Measurements from ENCODE around the gene NFILZ.

NFILZ gene

DNA sequence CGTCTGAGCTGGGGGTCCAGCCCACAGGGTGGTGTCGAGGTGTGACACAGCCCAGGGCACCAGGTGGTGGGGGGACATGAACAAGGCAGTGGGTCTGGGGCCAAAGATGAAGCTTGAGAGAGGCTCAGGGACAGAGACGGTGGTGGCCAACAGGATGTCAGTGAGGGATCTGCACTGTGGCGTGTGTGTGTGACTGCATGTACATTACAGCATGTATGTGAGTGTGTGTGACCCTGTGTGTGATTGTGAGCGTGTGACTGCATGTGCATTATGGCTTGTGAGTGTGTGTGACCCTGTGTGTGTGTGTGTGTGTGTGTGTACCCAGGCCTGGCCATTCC is 21.5 kb upstream of the NFILZ start:
- H3K27ac ChIP-seq = no peak overlapping the region

DNA sequence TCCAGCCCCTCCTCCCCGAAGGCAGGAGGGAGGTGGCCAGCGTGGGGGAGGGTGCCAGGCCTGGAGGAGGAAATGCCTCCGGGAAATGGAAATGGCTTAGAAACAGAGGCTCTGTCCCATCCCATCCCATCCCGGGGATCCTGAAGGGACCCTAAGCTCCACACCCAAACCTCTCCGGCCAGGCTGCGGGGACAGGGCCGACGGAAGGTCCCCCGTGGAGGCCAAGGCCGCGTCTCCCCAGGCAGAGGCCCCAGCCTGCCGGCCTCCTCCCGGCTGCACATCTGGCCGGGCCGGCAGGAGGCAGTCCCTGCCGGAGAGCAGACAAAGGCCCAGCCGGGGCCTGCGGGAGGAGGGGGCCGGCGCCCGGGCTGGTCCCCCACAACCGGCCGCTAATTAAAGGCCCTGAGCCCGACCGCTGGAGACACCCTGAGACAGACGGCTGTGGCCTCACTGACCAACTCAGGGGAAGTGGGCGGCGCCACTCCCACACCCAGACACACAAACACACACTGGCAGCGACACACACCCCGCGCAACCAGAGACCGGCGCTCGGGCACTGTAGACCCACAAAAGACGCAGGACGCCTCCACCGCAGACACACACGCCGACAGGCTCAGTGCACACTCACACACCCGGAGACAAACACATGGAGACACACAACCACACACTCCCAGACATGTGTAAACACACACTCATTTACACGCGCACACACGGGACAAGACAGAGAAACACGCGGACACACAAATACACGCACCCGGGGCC is 21.0 kb upstream of the NFILZ start:
- no peak for TF ChIP-seq ZFX (IDR thresholded peaks at IDR 0.05)
- TF ChIP-seq, protein P1, sequence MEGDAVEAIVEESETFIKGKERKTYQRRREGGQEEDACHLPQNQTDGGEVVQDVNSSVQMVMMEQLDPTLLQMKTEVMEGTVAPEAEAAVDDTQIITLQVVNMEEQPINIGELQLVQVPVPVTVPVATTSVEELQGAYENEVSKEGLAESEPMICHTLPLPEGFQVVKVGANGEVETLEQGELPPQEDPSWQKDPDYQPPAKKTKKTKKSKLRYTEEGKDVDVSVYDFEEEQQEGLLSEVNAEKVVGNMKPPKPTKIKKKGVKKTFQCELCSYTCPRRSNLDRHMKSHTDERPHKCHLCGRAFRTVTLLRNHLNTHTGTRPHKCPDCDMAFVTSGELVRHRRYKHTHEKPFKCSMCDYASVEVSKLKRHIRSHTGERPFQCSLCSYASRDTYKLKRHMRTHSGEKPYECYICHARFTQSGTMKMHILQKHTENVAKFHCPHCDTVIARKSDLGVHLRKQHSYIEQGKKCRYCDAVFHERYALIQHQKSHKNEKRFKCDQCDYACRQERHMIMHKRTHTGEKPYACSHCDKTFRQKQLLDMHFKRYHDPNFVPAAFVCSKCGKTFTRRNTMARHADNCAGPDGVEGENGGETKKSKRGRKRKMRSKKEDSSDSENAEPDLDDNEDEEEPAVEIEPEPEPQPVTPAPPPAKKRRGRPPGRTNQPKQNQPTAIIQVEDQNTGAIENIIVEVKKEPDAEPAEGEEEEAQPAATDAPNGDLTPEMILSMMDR (conservative IDR thresholded peaks at IDR 0.05) = no peak
- no peak overlapping the region for H3K27ac ChIP-seq

More for the DNA sequence above, 21.5 kb upstream of the NFILZ start:
- no peak for TF ChIP-seq ZFX (IDR thresholded peaks at IDR 0.05)
- TF ChIP-seq, protein P1 (conservative IDR thresholded peaks at IDR 0.05) = no peak

DNA sequence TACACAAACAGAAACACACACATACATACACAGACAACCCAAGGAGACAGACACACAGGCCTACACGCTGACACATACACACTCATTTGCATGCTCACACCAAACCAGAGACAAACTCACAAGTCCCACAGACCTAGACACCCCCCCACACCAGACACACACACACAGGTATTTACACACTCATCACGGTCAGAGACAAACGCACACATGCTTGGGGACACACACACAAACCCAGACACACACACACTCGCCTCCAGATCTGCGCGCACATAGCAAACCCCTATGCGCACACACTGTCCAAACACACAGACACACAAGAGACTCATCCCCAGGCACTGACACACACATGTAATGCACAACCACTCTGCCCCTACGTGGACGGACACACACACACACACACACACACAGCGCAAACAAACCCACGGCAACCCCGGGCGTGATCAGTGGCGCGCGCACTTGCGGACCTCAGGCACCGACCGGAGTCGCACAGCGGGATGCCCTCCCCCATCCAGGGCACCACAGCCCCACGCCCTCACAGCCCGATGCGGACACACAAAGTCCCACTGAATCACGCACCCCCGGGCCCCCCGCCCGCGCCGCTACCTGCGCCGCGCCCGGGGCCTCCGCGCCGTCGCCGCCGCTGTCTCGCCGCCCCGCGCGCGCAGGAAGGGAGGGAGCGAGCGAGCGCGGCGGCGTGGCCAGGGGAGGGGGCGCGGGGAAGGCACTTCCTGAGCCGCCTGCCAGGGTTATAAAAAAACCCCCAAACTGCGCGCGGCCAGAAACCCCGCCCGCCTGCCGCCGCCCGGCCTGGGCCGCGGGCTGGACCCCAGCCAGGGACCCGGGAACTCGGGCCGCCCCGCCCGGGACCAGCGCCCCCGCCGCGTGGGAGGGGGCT is 20.1 kb upstream of the NFILZ start, which contains the start of gene ADAMTS10:
Gene ADAMTS10, minus strand, starts transcription at position 675 of the 895 bp plus-strand sequence. CDS start 5,005 bp downstream, outside the sequence.
- no peak within 1 kb of the TSS for H3K27ac ChIP-seq

DNA sequence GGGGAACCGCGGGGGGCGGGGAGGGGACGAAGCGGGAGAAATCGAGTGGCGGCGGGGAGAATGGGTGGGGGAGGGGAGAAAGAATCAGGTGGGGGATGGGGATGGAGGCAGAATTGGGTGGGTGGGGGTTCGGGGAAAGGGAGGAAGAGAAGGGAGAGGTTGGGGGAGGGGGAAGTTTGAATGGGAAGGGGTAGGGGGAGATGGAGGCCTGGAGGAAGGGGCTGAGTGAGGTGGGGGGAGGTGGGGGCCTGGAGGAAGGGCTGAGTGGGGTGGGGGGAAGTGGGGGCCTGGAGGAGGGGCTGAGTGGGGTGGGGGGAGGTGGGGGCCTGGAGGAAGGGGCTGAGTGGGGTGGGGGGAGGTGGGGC is 19.5 kb upstream of the NFILZ start:
- H3K27ac ChIP-seq = no peak overlapping the region

More for the DNA sequence above, 20.1 kb upstream of the NFILZ start, which contains the start of gene ADAMTS10:
- TF ChIP-seq, protein P1 (conservative IDR thresholded peaks at IDR 0.05) = no peak
- TF ChIP-seq ZFX (IDR thresholded peaks at IDR 0.05) = no peak

DNA sequence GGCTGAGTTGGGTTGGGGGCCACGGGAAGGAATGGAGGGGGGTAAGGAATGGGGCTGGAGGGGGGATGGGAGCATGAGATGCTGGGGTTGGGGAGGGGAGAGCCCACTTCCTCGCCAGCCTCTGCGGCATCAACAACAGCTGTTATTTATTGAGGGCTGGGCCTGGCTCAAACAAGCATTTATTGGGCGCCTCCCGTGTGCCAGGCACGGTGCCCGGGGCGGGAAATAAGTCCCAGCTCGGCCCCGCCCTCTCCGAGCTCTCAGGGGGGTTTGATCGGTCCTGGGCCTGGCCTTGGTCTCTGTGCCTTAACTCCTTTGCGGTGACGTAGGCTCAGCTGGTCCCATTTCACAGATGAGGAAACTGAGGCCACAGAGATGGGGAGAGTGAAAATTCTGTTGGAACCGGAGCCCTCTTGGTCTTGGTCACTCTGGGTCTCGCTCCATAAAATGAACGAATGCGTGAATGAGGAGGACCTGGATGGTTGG is 19.0 kb upstream of the NFILZ start:
- TF ChIP-seq, protein P1 (conservative IDR thresholded peaks at IDR 0.05) = no peak
- H3K27ac ChIP-seq = no peak overlapping the region

More for the DNA sequence above, 19.5 kb upstream of the NFILZ start:
- TF ChIP-seq, protein P1 (conservative IDR thresholded peaks at IDR 0.05) = no peak
- no peak for TF ChIP-seq ZFX (IDR thresholded peaks at IDR 0.05)

DNA sequence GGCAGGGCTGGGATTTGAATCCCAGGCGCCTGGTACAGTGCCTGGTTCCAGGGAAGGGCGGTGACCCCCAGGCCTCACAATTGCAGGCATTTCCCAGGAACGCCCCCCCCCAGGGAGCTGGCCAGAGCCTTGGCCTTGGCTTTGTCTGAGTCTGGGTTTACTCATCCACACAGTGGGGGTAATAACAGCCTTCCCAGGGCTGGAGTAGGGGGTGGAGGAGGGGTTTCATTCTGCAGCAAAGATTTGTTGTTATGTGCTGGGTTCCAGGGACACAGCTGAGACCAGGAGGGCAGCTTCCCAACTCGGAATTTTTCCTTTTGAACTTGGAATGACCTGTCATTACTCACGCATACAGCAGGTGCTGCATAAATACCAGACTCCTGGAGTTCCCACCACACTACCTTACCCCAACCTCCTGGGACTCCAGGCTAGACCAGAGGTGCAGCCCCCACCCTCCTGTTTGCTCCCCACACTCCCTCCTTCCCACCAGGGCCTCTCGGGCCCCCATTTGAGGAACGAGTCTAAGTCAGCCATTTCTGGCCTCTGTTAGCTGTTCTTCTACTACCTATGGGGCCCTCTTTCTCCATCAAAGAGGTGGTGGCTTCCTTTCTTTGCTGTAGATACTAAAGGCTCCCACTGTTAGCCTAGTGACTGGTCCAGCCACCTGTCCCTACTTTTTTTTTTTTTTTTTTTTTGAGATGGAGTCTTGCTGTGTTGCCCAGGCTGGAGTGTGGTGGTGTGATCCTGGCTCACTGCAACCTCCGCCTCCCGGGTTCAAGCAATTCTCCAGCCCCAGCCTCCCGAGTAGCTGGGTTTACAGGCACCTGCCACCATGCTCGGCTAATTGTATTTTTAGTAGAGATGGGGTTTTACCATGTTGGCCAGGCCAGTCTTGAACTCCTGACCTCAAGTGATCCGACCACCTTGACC is 18.3 kb upstream of the NFILZ start:
- H3K27ac ChIP-seq = no peak overlapping the region
- TF ChIP-seq, protein P1 (conservative IDR thresholded peaks at IDR 0.05) = no peak
- TF ChIP-seq ZFX (IDR thresholded peaks at IDR 0.05) = no peak

Measured in C4-2B (cell line).